OCI-M1 (cell line): Measurements from ENCODE around the gene LRP5.

Experiments
- DNase-seq: peaks from one replicate; lab custom pipeline; 2025; lab: John Stamatoyannopoulos, UW

Gene LRP5

GRCh38 chr11:68347345-68347744, 35.0 kb downstream of the LRP5 start:
- no peak for DNase-seq

- DNase-seq: no peak
These were observed 35.5 kb downstream of the LRP5 start for GRCh38 chr11:68347841-68348240.

- no peak for DNase-seq
These were observed 37.3 kb downstream of the LRP5 start for GRCh38 chr11:68349461-68350249.

GRCh38 chr11:68350759-68351449, 38.5 kb downstream of the LRP5 start:
- DNase-seq: no peak

- no peak for DNase-seq
These were observed 39.3 kb downstream of the LRP5 start for GRCh38 chr11:68351450-68352275.

GRCh38 chr11:68352591-68352990, 40.2 kb downstream of the LRP5 start:
- no peak for DNase-seq

GRCh38 chr11:68353118-68353517, 40.7 kb downstream of the LRP5 start:
- no peak for DNase-seq

GRCh38 chr11:68353669-68354068, 41.3 kb downstream of the LRP5 start:
- no peak for DNase-seq

GRCh38 chr11:68354148-68354872, 41.9 kb downstream of the LRP5 start:
- DNase-seq: no peak

- no peak for DNase-seq
These were observed 43.1 kb downstream of the LRP5 start for GRCh38 chr11:68355471-68355870.

GRCh38 chr11:68357568-68357967, 45.2 kb downstream of the LRP5 start:
- DNase-seq: no peak

- DNase-seq: no peak
These were observed 46.0 kb downstream of the LRP5 start for GRCh38 chr11:68358416-68358815.

- DNase-seq: no peak
These were observed 49.3 kb downstream of the LRP5 start for GRCh38 chr11:68361702-68362101.

GRCh38 chr11:68362801-68363379, 50.5 kb downstream of the LRP5 start:
- DNase-seq: no peak

- no peak for DNase-seq
These were observed 51.4 kb downstream of the LRP5 start for GRCh38 chr11:68363776-68364175.

GRCh38 chr11:68364581-68364980, 52.2 kb downstream of the LRP5 start:
- DNase-seq: no peak

- no peak for DNase-seq
These were observed 53.6 kb downstream of the LRP5 start for GRCh38 chr11:68365943-68366435.

- no peak for DNase-seq
These were observed 54.9 kb downstream of the LRP5 start for GRCh38 chr11:68367252-68367651.

- no peak for DNase-seq
These were observed 57.4 kb downstream of the LRP5 start for GRCh38 chr11:68369756-68370155.

- no peak for DNase-seq
These were observed 58.1 kb downstream of the LRP5 start for GRCh38 chr11:68370211-68371111.
